Measurements from ENCODE around the gene PLPPR5. TPM values are rescaled to one million over a fixed set of nuclear protein-coding genes. Genes with fewer than 3 reads are reported as not detected.

The PLPPR5 gene
- total and polyA plus RNA-seq, 2 experiments from 2014 or later: not detected

GRCh38 chr1:98979463-98979862 lies 25.2 kb downstream of the PLPPR5 start:
- no peak for DNase-seq
- Histone ChIP-seq H3F3A (ENCODE audit: insufficient read depth) (no peaks in the 10 kb centered on the region), H3K4me1 (ENCODE audit: insufficient read depth) (peaks cover 8% of the 10 kb centered on the region; the same call in 1 of the 2 replicates), H3K36me3 (ENCODE audit: low read depth) (no peaks in the 10 kb centered on the region), H3K27me3 (replicated peaks; ENCODE audit: insufficient read depth) (no peaks in the 10 kb centered on the region), H3K9me3 (ENCODE audit: low read depth) (no peaks in the 10 kb centered on the region), H3K9me2 (ENCODE audit: insufficient read depth) (no peaks in the 10 kb centered on the region), H2AFZ (no peak overlapping the region), H3K4me2 (ENCODE audit: unreplicated experiment) (no peak overlapping the region), H3K27ac (no peak overlapping the region), H3K9ac (no peak overlapping the region), H3K4me3 (no peak overlapping the region), H4K20me1 (ENCODE audit: insufficient read depth) (no peaks in the 10 kb centered on the region), H3K79me2 (ENCODE audit: insufficient read depth) (no peaks in the 10 kb centered on the region)
- 91 to 94% methylated on average over 2 of the region's 2 CpGs for WGBS, 2 experiments (ENCODE audit: low coverage in 1 of 2, low lambda C conversion rate in 2 of 2, missing lambda C conversion rate in 2 of 2)
- in situ Hi-C loops (cut with MboI): no loop called here
- no peak for TF ChIP-seq EZH2 (IDR thresholded peaks at IDR 0.05; ENCODE audit: insufficient read depth, poor library complexity, severe bottlenecking)

GRCh38 chr1:98975810-98976209 lies 28.9 kb downstream of the PLPPR5 start:
- H3K27ac ChIP-seq: no peak overlapping the region
- H3K9me2 ChIP-seq (ENCODE audit: insufficient read depth): no peaks in the 10 kb centered on the region
- WGBS, 2 experiments (ENCODE audit: low coverage in 1 of 2, low lambda C conversion rate in 2 of 2, missing lambda C conversion rate in 2 of 2): 48 to 55% methylated on average over 3 of the region's 3 CpGs

GRCh38 chr1:98975113-98975512 lies 29.5 kb downstream of the PLPPR5 start:
- no peak for TF ChIP-seq EZH2phosphoT487 (IDR thresholded peaks at IDR 0.05; ENCODE audit: insufficient read depth, low read depth)
- TF ChIP-seq EZH2 (IDR thresholded peaks at IDR 0.05; ENCODE audit: insufficient read depth, poor library complexity, severe bottlenecking): no peak
- H3K4me3 ChIP-seq: no peak overlapping the region
- no peak overlapping the region for H3K4me2 ChIP-seq (ENCODE audit: unreplicated experiment)
- H2AFZ ChIP-seq: no peak overlapping the region
- no peaks in the 10 kb centered on the region for H3K9me3 ChIP-seq (ENCODE audit: low read depth)
- no peaks in the 10 kb centered on the region for H3K4me1 ChIP-seq (ENCODE audit: insufficient read depth)
- 12 to 14% methylated on average over 5 of the region's 5 CpGs for WGBS, 2 experiments (ENCODE audit: low coverage in 1 of 2, low lambda C conversion rate in 2 of 2, missing lambda C conversion rate in 2 of 2)
- H3K27ac ChIP-seq: no peak overlapping the region
- no peaks in the 10 kb centered on the region for H3K9me2 ChIP-seq (ENCODE audit: insufficient read depth)
- in situ Hi-C loops (cut with MboI): no loop called here
- H3F3A ChIP-seq (ENCODE audit: insufficient read depth): no peaks in the 10 kb centered on the region
- H3K9ac ChIP-seq: no peak overlapping the region
- H3K27me3 ChIP-seq (replicated peaks; ENCODE audit: insufficient read depth): no peaks in the 10 kb centered on the region
- no peak for DNase-seq
- no peaks in the 10 kb centered on the region for H4K20me1 ChIP-seq (ENCODE audit: insufficient read depth)
- H3K79me2 ChIP-seq (ENCODE audit: insufficient read depth): no peaks in the 10 kb centered on the region
- no peaks in the 10 kb centered on the region for H3K36me3 ChIP-seq (ENCODE audit: low read depth)

More at GRCh38 chr1:98975810-98976209, 28.9 kb downstream of the PLPPR5 start:
- DNase-seq: peak; percentile 24
- Histone ChIP-seq H3K79me2 (ENCODE audit: insufficient read depth) (no peaks in the 10 kb centered on the region), H3F3A (ENCODE audit: insufficient read depth) (no peaks in the 10 kb centered on the region), H4K20me1 (ENCODE audit: insufficient read depth) (no peaks in the 10 kb centered on the region), H3K9ac (no peak overlapping the region), H3K4me3 (no peak overlapping the region), H3K36me3 (ENCODE audit: low read depth) (no peaks in the 10 kb centered on the region), H3K4me1 (ENCODE audit: insufficient read depth) (no peaks in the 10 kb centered on the region), H2AFZ (no peak overlapping the region), H3K27me3 (replicated peaks; ENCODE audit: insufficient read depth) (no peaks in the 10 kb centered on the region), H3K4me2 (ENCODE audit: unreplicated experiment) (no peak overlapping the region), H3K9me3 (ENCODE audit: low read depth) (no peaks in the 10 kb centered on the region)
- TF ChIP-seq EZH2phosphoT487 (IDR thresholded peaks at IDR 0.05; ENCODE audit: insufficient read depth, low read depth): no peak
- TF ChIP-seq EZH2 (IDR thresholded peaks at IDR 0.05; ENCODE audit: insufficient read depth, poor library complexity, severe bottlenecking): no peak
- in situ Hi-C loops (cut with MboI): no loop called here

GRCh38 chr1:98969798-98970490 lies 34.7 kb downstream of the PLPPR5 start:
- 54 to 75% methylated on average over 1 of the region's 1 CpG for WGBS, 2 experiments (ENCODE audit: low coverage in 1 of 2, low lambda C conversion rate in 2 of 2, missing lambda C conversion rate in 2 of 2)
- in situ Hi-C loops (cut with MboI): no loop called here

More at GRCh38 chr1:98969798-98970490, 34.7 kb downstream of the PLPPR5 start:
- H2AFZ ChIP-seq: no peak overlapping the region
- H3K27ac ChIP-seq: no peak overlapping the region
- no peak overlapping the region for H3K9ac ChIP-seq
- H3K9me2 ChIP-seq (ENCODE audit: insufficient read depth): no peaks in the 10 kb centered on the region
- no peaks in the 10 kb centered on the region for H4K20me1 ChIP-seq (ENCODE audit: insufficient read depth)
- no peaks in the 10 kb centered on the region for H3K4me1 ChIP-seq (ENCODE audit: insufficient read depth)
- H3K79me2 ChIP-seq (ENCODE audit: insufficient read depth): no peaks in the 10 kb centered on the region
- no peak overlapping the region for H3K4me3 ChIP-seq
- H3K36me3 ChIP-seq (ENCODE audit: low read depth): no peaks in the 10 kb centered on the region
- no peak for TF ChIP-seq EZH2phosphoT487 (IDR thresholded peaks at IDR 0.05; ENCODE audit: insufficient read depth, low read depth)
- no peak for TF ChIP-seq EZH2 (IDR thresholded peaks at IDR 0.05; ENCODE audit: insufficient read depth, poor library complexity, severe bottlenecking)
- no peak for DNase-seq
- no peak overlapping the region for H3K4me2 ChIP-seq (ENCODE audit: unreplicated experiment)
- no peaks in the 10 kb centered on the region for H3K9me3 ChIP-seq (ENCODE audit: low read depth)
- no peaks in the 10 kb centered on the region for H3F3A ChIP-seq (ENCODE audit: insufficient read depth)
- no peaks in the 10 kb centered on the region for H3K27me3 ChIP-seq (replicated peaks; ENCODE audit: insufficient read depth)

Data from GM23248 (cell line).